T follicular helper cell (primary cell): ENCODE results near the gene GASK1A.

Experiments used
- DNase-seq: peaks from one replicate; pipeline ENCODE4 v3.0.0-alpha.2; 2020; ENCODE audit warnings: low read depth

GASK1A gene

DNA sequence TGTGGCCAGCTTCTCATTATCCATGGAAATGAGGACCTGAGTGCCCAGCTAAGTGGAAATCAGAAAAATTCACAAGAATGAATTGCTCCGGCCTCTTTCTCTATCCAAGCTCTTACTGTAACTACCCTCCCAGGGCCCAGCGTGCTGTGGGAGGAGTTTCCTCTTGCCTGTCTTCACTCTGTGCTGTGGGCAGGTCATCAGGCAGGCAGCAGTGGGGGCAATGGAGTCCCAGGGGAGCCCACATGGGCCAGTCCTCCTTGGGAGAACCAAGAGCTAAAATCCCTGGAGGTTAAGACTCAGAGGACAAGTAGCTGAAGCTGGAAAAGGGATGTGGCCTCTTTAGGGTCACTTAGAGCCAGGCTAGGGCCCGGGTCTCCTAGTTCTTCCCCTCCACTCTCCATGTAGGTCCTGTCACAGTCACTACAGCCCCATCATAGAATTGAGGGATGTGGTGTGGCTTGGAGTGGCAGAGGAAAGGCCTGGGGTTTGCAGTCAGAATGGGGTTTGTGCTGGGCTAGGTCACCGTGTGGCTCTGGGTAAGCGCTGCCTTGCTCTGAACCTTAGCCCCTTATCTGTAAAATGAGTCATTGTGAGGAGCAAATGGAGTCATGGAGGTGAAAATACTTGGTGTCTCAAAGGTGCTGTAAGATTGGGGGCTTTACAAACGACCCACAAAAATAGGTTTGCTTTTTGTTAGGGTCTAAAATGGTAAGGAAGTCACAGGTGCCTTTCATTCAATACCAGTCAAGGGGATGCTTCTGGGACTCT, 3.7 kb downstream of the GASK1A start:
- DNase-seq = no peak

DNA sequence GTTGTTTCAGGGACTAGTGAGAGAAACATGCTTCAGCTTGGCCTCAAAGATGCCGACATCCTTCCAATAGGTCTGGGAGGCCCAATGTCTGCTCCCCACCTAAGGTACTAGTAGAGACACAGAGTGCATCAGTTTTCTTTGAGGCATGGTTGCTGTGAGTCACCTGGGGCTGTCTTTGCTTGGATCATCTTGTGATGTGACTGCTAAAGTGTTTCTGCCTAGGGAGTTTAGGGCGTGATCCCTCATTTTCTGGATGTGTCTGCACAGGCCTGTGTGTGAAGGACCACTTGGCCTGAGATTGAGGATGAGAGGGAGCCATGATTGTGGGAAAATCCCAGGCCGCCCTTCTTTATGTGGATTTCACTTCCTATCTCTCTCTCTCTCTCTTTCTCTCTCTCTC, 4.8 kb downstream of the GASK1A start:
- DNase-seq = no peak

DNA sequence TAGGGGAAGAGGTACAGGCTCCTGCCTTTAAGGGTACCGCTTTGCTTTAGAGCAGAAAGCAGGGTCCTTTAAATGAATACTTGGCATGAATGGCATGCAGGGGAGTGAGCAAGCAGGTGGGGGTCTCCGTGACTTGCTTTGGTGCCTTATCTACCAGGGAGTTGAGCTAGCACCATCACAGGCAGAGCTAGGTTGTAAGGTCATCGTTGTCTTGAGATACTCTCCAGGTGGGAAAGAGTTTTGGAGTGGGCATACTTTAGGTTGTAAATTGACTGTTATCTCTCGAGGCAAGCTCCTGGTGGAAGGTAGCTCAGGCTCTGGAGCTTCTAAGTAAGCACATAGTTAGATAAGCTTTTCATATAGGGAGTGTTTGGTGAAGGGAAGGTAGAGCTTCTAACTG, 5.6 kb downstream of the GASK1A start:
- no peak for DNase-seq

DNA sequence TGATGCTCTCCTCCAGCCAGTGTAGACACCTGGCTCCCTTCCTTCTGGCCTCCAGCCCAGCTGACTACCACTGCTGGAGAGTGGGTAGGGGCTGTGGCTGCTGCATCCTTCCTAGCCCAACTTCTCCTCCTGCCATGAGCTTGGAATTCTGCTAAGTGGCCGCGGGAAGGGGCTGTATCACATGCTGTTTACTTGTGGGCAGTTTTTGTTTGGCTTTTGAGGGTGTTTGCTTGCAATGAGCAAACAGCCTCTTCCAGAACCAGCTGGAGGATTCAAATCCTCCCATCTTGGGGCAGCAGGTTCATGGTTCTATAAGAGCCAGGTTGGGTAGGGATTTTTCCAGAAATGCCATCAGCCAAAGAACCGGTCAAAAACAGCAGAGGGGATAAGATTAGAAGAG, 9.0 kb downstream of the GASK1A start:
- no peak for DNase-seq

DNA sequence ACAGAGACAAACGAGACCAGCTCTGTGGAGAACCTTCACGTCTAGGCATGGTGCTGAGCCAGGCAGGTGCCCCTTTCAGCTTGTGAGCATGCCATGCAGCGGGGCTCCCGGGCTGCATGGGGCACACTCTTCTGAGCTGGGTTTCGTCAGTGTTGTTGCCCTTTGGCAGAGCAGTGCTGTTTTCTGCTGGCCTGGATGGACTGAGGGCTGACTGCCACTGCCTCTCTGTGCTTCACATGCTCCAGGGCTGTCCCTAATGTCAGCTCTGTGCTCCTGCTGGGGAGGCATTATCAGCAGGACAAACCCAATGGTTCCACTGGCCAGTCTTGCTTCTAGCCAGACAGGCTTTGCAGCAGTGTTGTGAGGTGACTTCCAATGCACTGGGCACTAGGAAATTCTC, 9.5 kb downstream of the GASK1A start:
- DNase-seq = no peak

DNA sequence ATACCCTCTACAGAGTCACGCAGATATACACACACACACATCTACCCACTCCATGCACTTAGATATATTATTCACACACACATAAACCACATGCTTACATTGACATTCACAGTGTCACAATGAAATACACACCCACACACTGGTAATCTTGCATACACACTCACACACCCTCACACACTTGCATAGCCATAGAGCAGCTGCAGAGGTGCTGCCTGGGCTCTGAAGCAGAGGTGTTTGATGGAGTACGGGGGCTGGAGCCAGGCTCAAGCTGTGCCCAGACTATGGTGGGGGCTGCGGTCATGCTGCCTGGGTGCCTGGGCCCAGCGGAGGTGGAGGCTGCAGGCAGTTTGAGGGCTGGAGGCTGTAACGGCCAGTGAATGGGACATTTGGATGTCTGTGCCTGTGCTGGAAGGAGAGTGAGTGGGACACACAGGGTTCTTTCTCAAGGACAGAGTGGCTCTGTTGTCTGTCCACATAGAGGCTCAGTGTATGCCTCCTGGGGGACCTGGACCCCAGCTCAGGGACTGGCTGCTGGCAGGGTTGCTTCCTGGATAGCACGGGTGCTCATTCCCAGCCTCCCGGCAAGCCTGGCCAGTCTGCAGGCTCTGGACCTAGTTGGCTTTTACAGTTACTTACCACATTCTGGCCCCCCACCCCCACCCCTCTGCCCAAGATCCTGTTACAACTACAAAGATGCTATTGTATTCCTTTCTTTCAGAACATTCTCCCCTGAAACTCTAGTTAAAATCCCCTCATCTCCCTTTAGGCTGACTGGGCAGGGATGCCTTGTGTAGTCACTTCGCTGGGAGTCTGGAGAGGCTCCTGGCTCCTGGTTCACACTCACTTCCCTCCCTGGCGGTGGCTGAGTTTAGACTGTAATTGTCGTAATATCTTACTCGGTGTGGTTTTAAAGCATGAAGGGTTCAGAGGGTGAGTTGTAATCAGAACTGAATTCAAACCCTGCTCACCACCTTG, 12.5 kb downstream of the GASK1A start:
- no peak for DNase-seq

DNA sequence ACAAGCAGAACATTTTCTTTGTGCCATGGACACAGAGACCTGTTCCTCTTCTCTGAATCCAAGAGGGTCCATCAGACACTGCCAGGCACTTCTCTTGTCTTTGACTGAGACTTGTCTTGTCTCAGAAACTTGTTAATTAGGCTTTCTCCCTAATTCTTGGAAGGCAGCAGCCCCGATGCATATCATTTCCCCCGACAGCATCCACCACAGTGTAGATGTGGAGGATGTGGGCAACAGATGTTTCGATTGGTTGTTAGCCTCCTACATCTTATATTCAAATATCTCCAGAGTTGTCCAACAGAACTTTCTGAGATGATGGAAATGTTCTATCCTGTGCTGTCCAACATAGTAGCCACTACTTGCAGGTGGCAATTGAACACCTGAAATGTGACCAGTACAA, 15.5 kb downstream of the GASK1A start:
- DNase-seq = no peak

DNA sequence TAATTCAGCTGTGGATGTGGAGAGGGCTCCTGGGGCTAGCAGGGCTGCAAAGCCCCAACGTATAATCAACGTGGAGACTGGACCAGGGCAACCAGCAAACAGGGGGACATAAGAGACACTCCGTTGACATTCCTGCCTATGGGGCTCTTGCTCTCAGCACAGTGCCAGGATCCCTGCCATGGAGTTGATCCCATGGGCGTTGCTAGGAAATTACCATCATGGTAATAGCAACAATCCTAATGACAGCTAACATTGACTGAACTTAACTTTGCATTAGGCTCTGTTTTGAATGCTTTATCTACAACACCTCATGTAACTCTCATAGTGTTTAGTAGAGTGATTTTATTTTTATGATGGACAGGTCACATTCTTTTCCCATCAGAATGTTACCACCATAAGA, 16.9 kb downstream of the GASK1A start:
- no peak for DNase-seq

DNA sequence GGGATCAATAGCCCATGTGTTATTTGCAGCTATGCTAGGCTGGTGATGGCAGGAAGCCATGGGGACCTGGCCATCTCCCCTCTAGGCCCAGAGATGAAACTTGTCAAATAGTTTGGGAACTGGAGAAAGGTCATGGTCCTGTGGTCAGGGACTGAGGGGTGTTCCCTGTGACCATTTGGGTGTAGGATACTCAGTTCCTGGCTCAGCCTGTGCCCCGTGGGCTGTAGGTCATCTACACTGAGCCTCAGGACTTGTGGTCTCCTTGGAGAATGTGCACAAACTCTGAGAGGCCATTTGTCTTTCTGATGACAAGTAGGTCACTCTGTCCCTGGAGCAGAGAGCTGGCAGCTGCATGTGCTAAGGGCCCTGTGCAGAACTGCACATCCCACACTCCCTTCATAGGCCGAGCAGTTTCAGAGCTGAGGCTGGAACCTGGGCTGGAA, 17.5 kb downstream of the GASK1A start:
- no peak for DNase-seq

DNA sequence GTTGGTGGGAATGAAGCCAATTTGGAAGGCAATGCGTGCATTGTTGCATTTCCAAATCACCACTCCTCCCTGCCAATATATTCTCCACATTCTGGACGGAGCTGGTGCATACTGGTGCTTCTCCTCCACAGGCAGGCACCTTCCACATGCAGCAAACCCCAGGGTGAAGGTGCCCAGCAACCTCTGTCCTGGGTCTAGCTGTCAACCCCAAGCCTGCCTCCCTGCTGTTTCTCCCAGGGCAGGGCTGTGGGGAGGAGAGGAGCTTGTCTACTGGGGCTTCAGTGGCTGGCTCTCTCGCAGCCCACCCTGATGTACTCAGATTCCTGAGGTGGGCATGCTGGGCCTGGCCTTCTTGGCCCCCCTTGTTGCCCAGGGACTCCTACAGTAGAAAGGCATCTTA, 20.1 kb downstream of the GASK1A start:
- DNase-seq = no peak

DNA sequence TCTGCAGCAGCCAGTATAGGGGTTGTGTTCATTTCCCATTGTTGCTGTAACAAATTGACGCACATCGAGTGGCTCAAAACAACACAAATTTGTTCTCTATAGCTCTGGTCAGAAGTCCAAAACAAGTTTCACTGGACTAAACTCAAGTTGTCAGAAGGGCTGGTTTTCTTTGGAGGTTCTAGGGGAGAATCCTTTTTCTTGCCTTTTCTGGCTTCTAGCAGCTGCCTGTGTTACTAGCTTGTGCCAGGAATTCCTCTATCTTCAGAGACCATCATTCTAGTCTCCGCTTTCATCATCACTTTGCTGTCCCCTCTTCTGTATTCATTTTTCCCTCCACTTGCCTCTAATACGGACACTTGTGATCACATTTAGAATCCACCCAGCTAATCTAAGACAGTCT, 20.5 kb downstream of the GASK1A start:
- DNase-seq = no peak

DNA sequence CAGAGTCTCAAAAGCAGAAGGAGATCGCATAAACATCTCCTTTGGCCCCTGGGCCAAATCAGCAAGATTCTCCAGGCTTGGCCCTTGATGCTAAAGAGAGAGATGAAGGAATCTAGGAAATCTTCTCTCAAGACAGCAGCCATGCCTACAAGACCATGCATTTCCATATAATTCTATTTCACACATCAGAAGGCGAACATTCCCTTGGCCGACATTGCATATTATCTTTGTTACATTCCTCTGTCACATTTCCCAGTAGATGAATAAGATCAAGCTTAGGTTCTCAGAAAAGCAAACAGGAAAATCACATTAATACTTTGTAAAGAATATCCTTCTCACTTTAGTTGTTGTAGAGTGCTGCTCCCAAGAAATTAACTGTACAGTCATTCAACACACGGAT, 21.3 kb downstream of the GASK1A start:
- DNase-seq = no peak

DNA sequence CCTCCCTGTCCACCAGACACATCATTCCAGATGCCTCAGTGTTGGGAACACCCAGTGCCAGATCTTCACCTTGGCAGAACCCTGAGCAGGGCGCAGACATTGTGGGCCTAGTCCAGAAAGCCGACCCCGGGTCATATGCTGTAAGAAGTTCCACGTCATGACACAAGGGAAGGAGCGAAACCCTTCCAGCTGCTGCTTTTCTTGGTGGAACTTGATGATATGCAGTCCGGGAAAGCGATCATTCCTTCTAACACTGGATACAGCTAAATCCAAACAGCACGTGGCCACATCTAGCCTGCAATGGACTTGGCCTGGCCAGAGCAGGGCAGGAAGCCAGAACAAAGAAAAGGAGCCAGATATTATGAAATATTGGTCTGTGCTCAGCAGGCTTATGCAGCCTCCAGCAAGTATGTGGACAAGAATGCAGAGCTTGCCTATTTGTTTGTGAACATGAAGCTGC, 22.0 kb downstream of the GASK1A start:
- DNase-seq = no peak

DNA sequence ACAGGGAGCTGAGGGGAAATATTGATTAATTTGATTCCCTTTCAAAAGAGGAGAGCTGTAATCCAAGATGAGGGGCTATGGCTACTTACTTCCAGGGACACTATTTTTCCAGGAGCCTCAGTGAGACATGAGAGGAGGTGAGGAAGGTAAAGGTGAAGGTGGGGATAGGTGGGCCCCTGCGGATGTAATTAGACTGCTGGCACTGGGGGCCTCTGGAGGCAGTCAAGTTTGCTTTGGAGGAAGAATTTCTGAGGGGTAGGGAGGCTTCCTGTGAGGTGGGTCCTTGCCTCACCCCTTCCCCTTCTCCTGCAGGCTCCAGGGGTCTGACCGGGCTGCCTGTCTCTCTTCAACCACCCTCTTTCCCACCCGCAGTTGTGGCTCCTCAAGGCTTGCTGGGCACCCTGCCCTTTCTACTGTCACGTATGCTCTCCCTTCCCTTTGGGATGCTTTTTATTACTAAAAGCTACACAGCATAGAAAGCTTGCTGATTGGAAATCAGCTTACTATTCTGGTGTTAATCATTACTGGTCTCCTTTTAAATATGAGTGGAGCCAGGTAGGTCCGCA, 22.5 kb downstream of the GASK1A start:
- no peak for DNase-seq

DNA sequence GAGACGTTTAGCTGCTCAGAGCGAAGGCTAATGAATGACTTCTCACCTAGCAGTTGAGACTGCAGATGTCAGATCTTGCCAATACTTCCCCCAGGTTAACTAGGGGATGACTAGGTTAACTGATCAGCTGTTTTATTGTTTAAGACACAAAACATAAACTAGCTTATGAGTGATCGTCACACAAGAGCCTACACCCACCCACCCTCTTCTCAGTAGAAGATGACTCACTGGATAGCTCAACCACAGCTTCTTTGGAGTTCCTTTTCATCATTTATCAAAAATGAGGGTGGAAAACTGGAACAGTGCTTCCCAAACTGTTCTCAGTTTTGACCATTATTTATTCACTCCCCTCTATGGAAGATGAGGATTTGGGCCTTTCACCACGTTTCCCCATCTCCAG, 25.2 kb downstream of the GASK1A start:
- no peak for DNase-seq

DNA sequence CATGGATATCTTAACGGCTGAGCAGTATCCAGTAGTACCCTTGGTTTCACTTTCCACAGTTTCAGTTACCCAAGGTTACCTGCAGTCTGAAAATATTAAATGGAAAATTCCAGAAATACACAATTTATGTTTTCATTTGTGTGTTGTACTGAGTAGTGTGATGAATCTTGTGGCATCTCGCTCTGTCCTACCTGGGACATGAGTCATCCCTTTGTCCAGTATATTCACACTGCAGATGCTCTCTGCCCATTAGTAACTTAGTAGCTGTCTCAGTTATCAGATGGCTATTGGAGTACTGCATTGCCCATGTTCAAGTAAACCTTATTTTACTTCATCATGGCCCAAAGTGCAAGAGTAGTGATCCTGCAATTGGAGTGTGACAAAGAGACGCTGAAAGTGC, 26.1 kb downstream of the GASK1A start:
- DNase-seq = no peak

DNA sequence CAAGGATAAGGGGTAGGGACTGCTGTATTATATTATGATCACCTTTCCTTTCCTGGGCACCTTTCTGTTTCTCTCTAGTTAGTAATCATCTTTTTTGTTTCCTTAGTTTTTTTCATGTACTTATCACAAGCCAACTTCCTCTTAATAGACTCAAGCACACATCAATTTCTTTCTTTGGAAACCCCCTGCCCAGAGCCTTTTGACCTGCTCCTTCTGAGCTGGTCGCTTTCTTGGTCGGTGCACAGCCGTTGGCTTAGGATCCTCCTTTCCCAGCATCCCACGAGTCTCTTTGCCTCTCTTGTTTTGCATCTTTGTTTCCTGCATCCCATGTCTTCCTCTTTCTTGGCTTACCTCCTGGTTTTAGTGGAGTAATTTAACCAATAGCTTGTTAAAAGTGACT, 26.9 kb downstream of the GASK1A start:
- DNase-seq = no peak

DNA sequence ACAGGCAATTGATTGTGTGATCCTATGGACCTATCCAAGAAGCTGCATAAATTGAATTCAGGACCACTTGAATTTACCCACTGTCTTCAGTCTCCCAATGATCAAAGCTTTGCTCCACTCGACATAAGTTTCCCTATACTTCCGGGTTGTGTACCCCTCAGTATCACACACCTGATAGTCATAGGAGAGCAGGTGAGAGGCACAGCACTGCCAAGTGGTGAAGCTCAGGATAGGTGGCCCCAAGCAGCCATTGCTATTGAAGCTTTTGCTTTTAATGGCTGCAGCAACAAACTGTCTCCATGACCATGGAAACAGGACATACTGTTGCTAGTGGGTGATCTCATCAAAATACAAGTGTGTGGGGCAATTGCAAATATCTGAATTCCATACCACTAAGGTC, 27.7 kb downstream of the GASK1A start:
- DNase-seq = no peak

DNA sequence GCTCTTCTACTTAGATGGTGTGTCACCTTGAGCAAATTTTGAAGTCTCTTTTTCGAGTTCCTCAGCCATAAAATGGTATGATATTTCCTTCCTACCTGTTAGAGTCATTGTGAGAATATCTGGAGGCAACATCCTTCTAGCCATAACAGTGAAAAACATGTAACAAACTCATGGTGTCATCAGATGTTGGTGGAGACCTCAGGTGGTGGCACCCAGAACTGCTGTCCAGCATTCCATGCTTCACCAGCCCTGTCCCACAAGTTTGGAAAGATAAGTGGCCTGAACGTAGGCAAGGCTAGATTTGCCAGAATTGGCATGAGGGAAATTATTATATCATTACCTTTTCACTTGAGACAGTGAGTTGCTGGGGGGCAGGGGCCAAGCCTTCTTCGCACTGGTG, 30.4 kb downstream of the GASK1A start:
- no peak for DNase-seq

DNA sequence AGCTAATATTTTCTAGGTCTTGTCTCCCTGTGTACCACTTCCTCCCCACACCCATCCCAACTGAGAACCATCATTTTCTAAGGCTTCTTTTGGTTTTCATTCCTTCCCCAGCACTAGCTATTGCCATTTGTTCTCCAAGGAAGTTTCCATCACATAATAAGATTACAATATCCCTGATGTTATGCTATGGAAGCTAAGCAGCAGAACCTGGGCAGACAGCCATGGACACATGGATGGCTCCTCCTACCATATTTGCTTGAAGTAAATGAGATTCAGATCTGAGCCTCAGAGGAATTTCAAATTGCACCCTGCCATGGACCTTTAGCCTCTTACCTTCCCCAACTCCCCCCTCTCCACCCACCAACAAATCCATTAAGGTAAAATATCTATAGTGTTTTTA, 31.5 kb downstream of the GASK1A start:
- no peak for DNase-seq

DNA sequence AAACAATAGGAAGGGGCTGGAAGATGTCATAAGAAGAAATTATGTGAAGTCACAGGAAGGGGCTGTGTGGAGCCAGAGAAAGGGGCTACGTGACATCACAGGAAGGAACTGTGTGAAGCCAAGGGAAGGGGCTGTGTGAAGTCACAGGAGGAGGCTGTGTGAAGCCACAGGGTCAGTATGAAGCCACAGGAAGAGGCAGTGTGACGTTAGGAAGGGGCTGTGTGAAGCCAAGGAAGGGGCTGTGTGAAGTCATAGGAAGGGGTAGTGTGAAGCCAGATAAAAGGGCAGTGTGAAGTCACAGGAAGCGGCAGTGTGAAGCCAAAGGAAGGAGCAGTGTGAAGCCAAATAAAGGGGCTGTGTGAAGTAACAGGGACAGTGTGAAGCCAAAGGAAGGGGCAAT, 32.5 kb downstream of the GASK1A start:
- no peak for DNase-seq

DNA sequence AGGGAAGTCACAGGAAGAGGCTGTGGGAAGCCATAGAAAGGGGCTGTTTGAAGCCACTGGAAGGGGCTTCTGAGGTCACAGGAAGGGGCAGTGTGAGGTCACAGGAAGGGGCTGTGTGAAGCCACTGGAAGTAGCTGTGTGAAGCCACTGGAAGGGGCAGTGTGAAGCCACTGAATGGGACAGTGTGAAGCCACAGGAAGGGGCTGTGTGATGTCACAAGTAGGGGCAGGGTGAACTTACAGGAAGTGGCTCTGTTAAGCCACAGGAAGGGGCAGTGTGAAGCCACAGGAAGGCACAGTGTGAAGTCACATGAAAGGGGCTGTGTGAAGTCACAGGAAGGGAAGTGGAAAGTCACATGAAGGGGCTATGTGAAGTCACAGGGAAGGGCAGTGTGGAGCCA, 33.1 kb downstream of the GASK1A start:
- no peak for DNase-seq

DNA sequence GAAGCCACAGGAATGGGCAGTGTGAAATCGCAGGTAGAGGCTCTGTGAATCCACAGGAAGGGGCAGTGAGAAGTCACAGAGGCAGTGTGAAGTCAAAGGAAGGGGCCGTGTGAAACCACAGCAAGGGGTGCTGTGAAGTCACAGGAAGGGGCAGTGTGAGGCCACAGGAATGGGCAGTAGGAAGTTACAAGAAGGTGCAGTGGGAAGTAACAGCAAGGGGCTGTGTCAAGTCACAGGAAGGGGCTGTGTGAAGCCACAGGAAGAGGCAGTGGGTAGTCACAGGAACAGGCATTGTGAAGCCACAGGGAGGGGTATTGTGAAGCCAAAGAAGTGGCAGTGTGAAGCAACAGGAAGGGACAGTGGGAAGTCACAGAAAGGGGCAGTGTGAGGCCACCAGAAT, 34.1 kb downstream of the GASK1A start:
- DNase-seq = no peak
